HepG2 (cell line): ENCODE data around the gene CLCN2. TPM values are rescaled to one million over a fixed set of nuclear protein-coding genes. Genes with fewer than 3 reads are reported as not detected.

ENCODE experiments used
- DNMT1 ChIP-seq: sonication (generic); formaldehyde crosslinking; IDR thresholded peaks from 2 replicates; pipeline ENCODE4 v1.5.1; 2020; ENCODE audit warnings: mild to moderate bottlenecking, missing genetic modification reagents
- GABPA ChIP-seq, 2 experiments: IDR thresholded peaks; 2 replicates each; pipeline ENCODE4 v1.6.1; 2011 to 2016; ENCODE audit warnings: low read depth in 2 of 2, low read length in 1 of 2, missing biosample characterization in 1 of 2, missing genetic modification characterization in 1 of 2
- MAFK ChIP-seq, 2 experiments: IDR thresholded peaks in 1 of 2; conservative IDR thresholded peaks in 1 of 2; 2 replicates each; pipeline ENCODE4 v1.6.1; 2011; ENCODE audit warnings: improper control_type of control experiment in 2 of 2, low read length in 2 of 2
- NBN ChIP-seq: fragments of 450-650 bp; conservative IDR thresholded peaks from 2 replicates; pipeline ENCODE4 v1.6.1; 2017
- PRPF4 ChIP-seq: fragments of 200-400 bp; formaldehyde crosslinking; IDR thresholded peaks from 2 replicates; pipeline ENCODE4 v1.6.1; 2016; ENCODE audit warnings: low read length, low read depth; ENCODE audit not compliant: poor library complexity, severe bottlenecking
- TEF ChIP-seq: sonication (generic); formaldehyde crosslinking; IDR thresholded peaks from 2 replicates; pipeline ENCODE4 v1.5.0; 2020; ENCODE audit warnings: missing genetic modification reagents
- YEATS2 ChIP-seq: sonication (generic); formaldehyde crosslinking; IDR thresholded peaks from 2 replicates; pipeline ENCODE4 v1.4.0; 2020; ENCODE audit warnings: missing genetic modification reagents, borderline replicate concordance
- ZBTB4 ChIP-seq: sonication (generic); formaldehyde crosslinking; IDR thresholded peaks from 2 replicates; pipeline ENCODE4 v1.4.0; 2020; ENCODE audit warnings: missing genetic modification reagents, mild to moderate bottlenecking, borderline replicate concordance
- ZNF10 ChIP-seq: sonication (generic); formaldehyde crosslinking; IDR thresholded peaks from 2 replicates; pipeline ENCODE4 v1.4.0; 2020; ENCODE audit warnings: mild to moderate bottlenecking, low read depth, missing genetic modification reagents, borderline replicate concordance
- ZNF224 ChIP-seq: sonication (generic); formaldehyde crosslinking; IDR thresholded peaks from 2 replicates; pipeline ENCODE4 v1.5.0; 2020; ENCODE audit warnings: mild to moderate bottlenecking, missing genetic modification reagents
- ZNF264 ChIP-seq: sonication (generic); formaldehyde crosslinking; IDR thresholded peaks from 2 replicates; pipeline ENCODE4 v1.4.0; 2020; ENCODE audit warnings: missing genetic modification reagents
- ZNF280D ChIP-seq: sonication (generic); formaldehyde crosslinking; IDR thresholded peaks from 2 replicates; pipeline ENCODE4 v1.5.1; 2020; ENCODE audit warnings: mild to moderate bottlenecking, missing genetic modification reagents
- ZNF543 ChIP-seq: sonication (generic); formaldehyde crosslinking; IDR thresholded peaks from 2 replicates; pipeline ENCODE4 v1.4.0; 2020; ENCODE audit warnings: mild to moderate bottlenecking, missing genetic modification reagents
- polyA plus RNA-seq, 8 experiments: library from polyadenylated mRNA; depleted of rRNA in 3 of 8; stranded (reverse) in 7 of 8; unstranded in 1 of 8; fragments of >200 nt; fragmentation: Illumina TruSeq in 4 of 8; extraction: Trizol in 4 of 8; gene quantifications; 2 replicates each; pipeline versions ENCODE4 v1.2.1 to v1.2.3, GENCODE V29; 2011 to 2016; ENCODE audit warnings: low read depth in 4 of 8, missing spikeins in 1 of 8, mixed read lengths in 1 of 8; ENCODE audit not compliant: insufficient read depth in 1 of 8
- total RNA-seq, 5 experiments: library from RNA; depleted of rRNA; stranded (reverse); fragments of >200 nt; fragmentation: Illumina TruSeq; extraction: Trizol; gene quantifications; 2 replicates each; pipeline ENCODE4 v1.2.3, GENCODE V29; 2016; ENCODE audit warnings: low read depth in 1 of 5
- TF ChIP-seq, protein P1 (sequence below): sonication (generic); formaldehyde crosslinking; conservative IDR thresholded peaks from 2 replicates; pipeline ENCODE4 v1.4.0; 2020; ENCODE audit warnings: missing genetic modification reagents
- TF ChIP-seq, protein P2 (sequence below): sonication (generic); formaldehyde crosslinking; IDR thresholded peaks from 2 replicates; pipeline ENCODE4 v1.5.1; 2020; ENCODE audit warnings: mild to moderate bottlenecking, missing genetic modification reagents, moderate library complexity

Gene CLCN2
- total and polyA plus RNA-seq, 2 of the 13 experiments (the other 11 are each of a cell fraction or from before 2014, with no cell fraction given) = 11.4 to 13.5 TPM

GRCh38 chr3:184360929-184361531 lies 375 bp downstream of the CLCN2 start (continued):
- no peak for TF ChIP-seq ZNF280D (CRISPR knock-in tag)
- 0 out of 2 replicates have a peak, but pooled peaks have one; percentile 28 for TF ChIP-seq DNMT1
- TF ChIP-seq ZBTB4 (CRISPR knock-in tag) = 0 out of 2 replicates have a peak, but pooled peaks have one; percentile 80
- no peak for TF ChIP-seq TEF (CRISPR knock-in tag)
- TF ChIP-seq GABPA (IDR thresholded peaks at IDR 0.05; ENCODE audit: low read depth, low read length) = no peak
- TF ChIP-seq GABPA (CRISPR knock-in tag; IDR thresholded peaks at IDR 0.05; ENCODE audit: low read depth) = no peak
- TF ChIP-seq MAFK (conservative IDR thresholded peaks at IDR 0.05 in 1 of 2, IDR thresholded peaks at IDR 0.05 in 1 of 2; ENCODE audit: low read length in 2 of 2) = no peak
- TF ChIP-seq ZNF264 (CRISPR knock-in tag) = no peak
- TF ChIP-seq YEATS2 (CRISPR knock-in tag) = no peak
- TF ChIP-seq, protein P1, sequence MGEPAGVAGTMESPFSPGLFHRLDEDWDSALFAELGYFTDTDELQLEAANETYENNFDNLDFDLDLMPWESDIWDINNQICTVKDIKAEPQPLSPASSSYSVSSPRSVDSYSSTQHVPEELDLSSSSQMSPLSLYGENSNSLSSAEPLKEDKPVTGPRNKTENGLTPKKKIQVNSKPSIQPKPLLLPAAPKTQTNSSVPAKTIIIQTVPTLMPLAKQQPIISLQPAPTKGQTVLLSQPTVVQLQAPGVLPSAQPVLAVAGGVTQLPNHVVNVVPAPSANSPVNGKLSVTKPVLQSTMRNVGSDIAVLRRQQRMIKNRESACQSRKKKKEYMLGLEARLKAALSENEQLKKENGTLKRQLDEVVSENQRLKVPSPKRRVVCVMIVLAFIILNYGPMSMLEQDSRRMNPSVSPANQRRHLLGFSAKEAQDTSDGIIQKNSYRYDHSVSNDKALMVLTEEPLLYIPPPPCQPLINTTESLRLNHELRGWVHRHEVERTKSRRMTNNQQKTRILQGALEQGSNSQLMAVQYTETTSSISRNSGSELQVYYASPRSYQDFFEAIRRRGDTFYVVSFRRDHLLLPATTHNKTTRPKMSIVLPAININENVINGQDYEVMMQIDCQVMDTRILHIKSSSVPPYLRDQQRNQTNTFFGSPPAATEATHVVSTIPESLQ = no peak
- TF ChIP-seq, protein P2, sequence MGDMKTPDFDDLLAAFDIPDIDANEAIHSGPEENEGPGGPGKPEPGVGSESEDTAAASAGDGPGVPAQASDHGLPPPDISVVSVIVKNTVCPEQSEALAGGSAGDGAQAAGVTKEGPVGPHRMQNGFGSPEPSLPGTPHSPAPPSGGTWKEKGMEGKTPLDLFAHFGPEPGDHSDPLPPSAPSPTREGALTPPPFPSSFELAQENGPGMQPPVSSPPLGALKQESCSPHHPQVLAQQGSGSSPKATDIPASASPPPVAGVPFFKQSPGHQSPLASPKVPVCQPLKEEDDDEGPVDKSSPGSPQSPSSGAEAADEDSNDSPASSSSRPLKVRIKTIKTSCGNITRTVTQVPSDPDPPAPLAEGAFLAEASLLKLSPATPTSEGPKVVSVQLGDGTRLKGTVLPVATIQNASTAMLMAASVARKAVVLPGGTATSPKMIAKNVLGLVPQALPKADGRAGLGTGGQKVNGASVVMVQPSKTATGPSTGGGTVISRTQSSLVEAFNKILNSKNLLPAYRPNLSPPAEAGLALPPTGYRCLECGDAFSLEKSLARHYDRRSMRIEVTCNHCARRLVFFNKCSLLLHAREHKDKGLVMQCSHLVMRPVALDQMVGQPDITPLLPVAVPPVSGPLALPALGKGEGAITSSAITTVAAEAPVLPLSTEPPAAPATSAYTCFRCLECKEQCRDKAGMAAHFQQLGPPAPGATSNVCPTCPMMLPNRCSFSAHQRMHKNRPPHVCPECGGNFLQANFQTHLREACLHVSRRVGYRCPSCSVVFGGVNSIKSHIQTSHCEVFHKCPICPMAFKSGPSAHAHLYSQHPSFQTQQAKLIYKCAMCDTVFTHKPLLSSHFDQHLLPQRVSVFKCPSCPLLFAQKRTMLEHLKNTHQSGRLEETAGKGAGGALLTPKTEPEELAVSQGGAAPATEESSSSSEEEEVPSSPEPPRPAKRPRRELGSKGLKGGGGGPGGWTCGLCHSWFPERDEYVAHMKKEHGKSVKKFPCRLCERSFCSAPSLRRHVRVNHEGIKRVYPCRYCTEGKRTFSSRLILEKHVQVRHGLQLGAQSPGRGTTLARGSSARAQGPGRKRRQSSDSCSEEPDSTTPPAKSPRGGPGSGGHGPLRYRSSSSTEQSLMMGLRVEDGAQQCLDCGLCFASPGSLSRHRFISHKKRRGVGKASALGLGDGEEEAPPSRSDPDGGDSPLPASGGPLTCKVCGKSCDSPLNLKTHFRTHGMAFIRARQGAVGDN (CRISPR knock-in tag) = peak; percentile 63; the same call in 1 of the 2 replicates
- TF ChIP-seq ZNF543 (CRISPR knock-in tag) = no peak
- no peak for TF ChIP-seq NBN
- TF ChIP-seq PRPF4 = no peak
- TF ChIP-seq ZNF10 (CRISPR knock-in tag) = no peak
- TF ChIP-seq ZNF224 = no peak
